Measurements from ENCODE around the gene PRF1.

PRF1 gene

DNA sequence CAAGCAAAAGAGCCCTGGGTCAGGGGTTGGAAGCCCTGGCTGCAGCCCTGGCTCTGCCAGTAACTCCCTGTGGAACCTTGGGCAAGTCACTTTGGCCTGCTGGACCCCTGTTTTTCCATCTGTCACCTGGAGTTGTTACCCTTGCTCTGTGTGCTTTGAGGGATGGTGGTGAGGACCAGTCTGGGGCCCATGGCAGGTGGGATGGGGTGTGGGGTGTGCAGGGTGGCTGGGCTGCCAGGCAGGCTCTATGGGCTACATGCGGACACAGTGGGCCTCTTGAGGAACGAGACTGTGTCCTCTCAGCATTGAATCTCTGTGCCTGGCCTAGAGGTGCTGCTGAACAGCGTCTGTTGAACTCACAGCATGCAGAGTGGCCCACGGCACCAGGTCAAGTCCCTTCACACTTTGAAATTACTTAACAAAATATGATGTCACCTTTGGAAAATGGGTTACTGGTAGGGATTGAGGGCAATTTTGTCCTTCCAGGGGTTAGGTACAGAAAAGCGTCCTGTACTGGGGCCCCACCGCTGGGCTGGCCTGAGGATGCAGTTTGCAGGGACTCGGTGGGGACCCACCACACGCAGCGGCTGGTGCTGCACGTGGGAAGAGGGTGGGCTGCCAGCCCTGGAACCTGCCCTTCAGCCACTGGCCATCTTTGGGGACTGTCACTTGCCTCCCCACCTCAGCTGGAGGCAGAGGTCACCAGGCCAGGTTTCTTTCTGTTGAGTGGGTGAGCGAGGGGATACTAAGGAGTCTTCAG is 45.3 kb downstream of the PRF1 start:
- TF ChIP-seq CTCF (IDR thresholded peaks at IDR 0.05; ENCODE audit: low read depth, low read length, missing control alignments) = no peak
- H3K4me3 ChIP-seq (ENCODE audit: low read depth, low read length) = no peak overlapping the region
- no peak for DNase-seq (ENCODE audit: low read depth)

DNA sequence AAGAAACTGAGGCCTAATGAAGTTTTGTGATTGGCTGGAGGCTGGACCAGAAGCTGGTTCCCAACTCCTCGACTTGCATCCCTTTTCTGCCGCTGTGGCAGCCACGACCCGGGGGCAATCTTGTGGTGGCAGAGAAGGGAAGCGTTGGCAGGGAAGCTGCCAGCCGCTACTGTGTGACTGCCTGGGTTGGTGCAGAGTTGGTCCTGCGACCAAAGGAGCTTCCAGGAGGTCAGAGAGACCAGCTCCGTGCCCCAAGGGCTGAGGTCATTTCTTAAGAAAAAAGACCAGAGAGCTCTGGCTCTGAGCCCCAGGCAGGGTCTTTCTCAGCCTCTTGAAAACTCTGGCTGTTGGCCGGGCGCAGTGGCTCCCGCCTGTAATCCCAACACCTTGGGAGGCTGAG is 47.2 kb downstream of the PRF1 start:
- TF ChIP-seq CTCF (IDR thresholded peaks at IDR 0.05; ENCODE audit: low read depth, low read length, missing control alignments) = no peak
- no peak for DNase-seq (ENCODE audit: low read depth)
- H3K4me3 ChIP-seq (ENCODE audit: low read depth, low read length) = no peak overlapping the region

- no peak for TF ChIP-seq CTCF (IDR thresholded peaks at IDR 0.05; ENCODE audit: low read depth, low read length, missing control alignments)
- no peak overlapping the region for H3K4me3 ChIP-seq (ENCODE audit: low read depth, low read length)
- no peak for DNase-seq (ENCODE audit: low read depth)
Measured at GRCh38 chr10:70552586-70552985, 50.0 kb downstream of the PRF1 start.

- TF ChIP-seq CTCF (IDR thresholded peaks at IDR 0.05; ENCODE audit: low read depth, low read length, missing control alignments) = no peak
Measured at GRCh38 chr10:70551971-70552422, 50.5 kb downstream of the PRF1 start.

GRCh38 chr10:70551466-70551865 is 51.1 kb downstream of the PRF1 start:
- H3K4me3 ChIP-seq (ENCODE audit: low read depth, low read length) = no peak overlapping the region
- no peak for DNase-seq (ENCODE audit: low read depth)
- peak; percentile 11 for TF ChIP-seq CTCF (IDR thresholded peaks at IDR 0.05; ENCODE audit: low read depth, low read length, missing control alignments)

More at GRCh38 chr10:70551971-70552422, 50.5 kb downstream of the PRF1 start:
- H3K4me3 ChIP-seq (ENCODE audit: low read depth, low read length) = no peak overlapping the region
- DNase-seq (ENCODE audit: low read depth) = no peak

DNA sequence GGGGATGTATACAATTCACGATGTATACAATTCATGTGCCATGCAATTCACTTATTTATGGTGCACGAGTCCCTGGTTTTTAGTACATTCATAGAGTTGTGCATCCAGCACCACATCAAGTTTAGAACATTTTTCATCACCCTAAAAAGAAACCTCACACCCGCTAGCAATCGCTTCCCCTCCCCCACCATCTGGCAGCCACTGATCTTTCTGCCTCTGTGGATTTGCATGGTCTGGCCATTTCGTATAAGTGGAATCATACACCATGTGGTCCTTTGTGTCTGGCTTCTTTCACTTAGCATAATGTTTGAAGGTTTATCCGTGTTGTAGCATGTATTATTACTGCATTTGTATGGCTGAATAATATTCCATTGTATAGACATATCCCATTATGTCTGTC is 52.1 kb downstream of the PRF1 start:
- DNase-seq (ENCODE audit: low read depth) = no peak
- no peak overlapping the region for H3K4me3 ChIP-seq (ENCODE audit: low read depth, low read length)
- TF ChIP-seq CTCF (IDR thresholded peaks at IDR 0.05; ENCODE audit: low read depth, low read length, missing control alignments) = no peak

DNA sequence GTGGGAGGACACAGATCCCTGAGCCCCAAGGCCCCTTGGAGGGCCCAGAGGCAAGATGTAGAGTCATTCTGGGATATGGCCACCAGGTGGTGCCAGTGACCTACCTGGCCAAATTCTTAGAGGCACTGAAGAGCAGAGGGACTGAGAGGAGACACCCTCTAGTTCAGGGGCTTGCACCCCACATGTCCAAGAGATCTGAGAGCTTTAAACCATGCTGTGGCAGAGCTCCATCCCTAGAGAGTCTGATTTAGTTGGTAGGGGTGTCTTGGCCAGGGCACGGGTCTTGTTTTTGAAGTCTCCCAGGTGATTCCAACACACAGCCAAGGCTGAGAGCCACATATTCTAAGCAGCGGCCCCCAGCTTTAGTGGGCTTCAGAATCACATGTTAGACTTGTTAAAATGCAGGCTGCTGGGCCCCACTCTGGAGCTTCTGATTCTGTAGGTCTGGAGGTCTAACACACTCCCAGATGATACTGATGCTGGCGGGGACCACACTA is 52.5 kb downstream of the PRF1 start:
- TF ChIP-seq CTCF (IDR thresholded peaks at IDR 0.05; ENCODE audit: low read depth, low read length, missing control alignments) = peak; percentile 91
- no peak overlapping the region for H3K4me3 ChIP-seq (ENCODE audit: low read depth, low read length)
- peak; percentile 12 for DNase-seq (ENCODE audit: low read depth)

All from GM12864 (cell line).